HL-60 (cell line): Measurements from ENCODE around the gene MCU.

ENCODE experiments used
- DNase-seq, 2 experiments: peaks; one replicate each; pipeline ENCODE4 v3.0.0-alpha.2; 2010 to 2020; ENCODE audit warnings: low read depth in 1 of 2, low spot score in 1 of 2
- H3K27ac ChIP-seq: fragments of 250-450 bp; sonication (Bioruptor Pico); replicated peaks from 2 replicates; pipeline ENCODE4 v1.5.1; 2020; ENCODE audit warnings: mild to moderate bottlenecking, moderate library complexity
- H3K27me3 ChIP-seq: fragments of 250-450 bp; sonication (Bioruptor Pico); 2 replicates; pipeline ENCODE4 v1.5.1; 2021; ENCODE audit warnings: mild to moderate bottlenecking, moderate library complexity; ENCODE audit not compliant: insufficient read depth, poor library complexity, severe bottlenecking
- H3K4me3 ChIP-seq: replicated peaks from 2 replicates; pipeline ENCODE4 v1.5.1; 2011; ENCODE audit warnings: mild to moderate bottlenecking, control low read depth, low read length; ENCODE audit not compliant: insufficient read depth
- CTCF ChIP-seq: IDR thresholded peaks from one replicate; pipeline ENCODE4 v1.5.1; 2011; ENCODE audit warnings: low read length, control low read depth, inconsistent platforms; ENCODE audit not compliant: insufficient read depth
- GABPA ChIP-seq: IDR thresholded peaks from 2 replicates; pipeline ENCODE4 v1.6.1; 2012; ENCODE audit warnings: low read depth
- POLR2AphosphoS5 ChIP-seq: IDR thresholded peaks from 2 replicates; pipeline ENCODE4 v1.6.1; 2012; ENCODE audit warnings: low read depth
- SPI1 ChIP-seq: IDR thresholded peaks from 2 replicates; pipeline ENCODE4 v1.6.1; 2012; ENCODE audit warnings: low read depth, mild to moderate bottlenecking, borderline replicate concordance
- TF ChIP-seq, protein P1 (sequence below): IDR thresholded peaks from 2 replicates; pipeline ENCODE4 v1.6.1; 2012; ENCODE audit warnings: low read depth; ENCODE audit not compliant: insufficient replicate concordance

MCU gene

GRCh38 chr10:72834183-72834825 lies 142.4 kb downstream of the MCU start:
- no peaks in the 10 kb centered on the region for H3K27me3 ChIP-seq
- peak in 1 of 2 experiments; percentile 55 for DNase-seq
- no peak for TF ChIP-seq SPI1
- peak; percentile 7 for TF ChIP-seq CTCF
- no peak overlapping the region for H3K27ac ChIP-seq
- no peak overlapping the region for H3K4me3 ChIP-seq

GRCh38 chr10:72840319-72840718 lies 148.4 kb downstream of the MCU start:
- DNase-seq, result no peak
- no peak overlapping the region for H3K27ac ChIP-seq
- no peaks in the 10 kb centered on the region for H3K27me3 ChIP-seq
- no peak overlapping the region for H3K4me3 ChIP-seq
- no peak for TF ChIP-seq CTCF
- TF ChIP-seq SPI1, result no peak
- no peak for TF ChIP-seq GABPA
- no peak for TF ChIP-seq POLR2AphosphoS5
- TF ChIP-seq, protein P1, sequence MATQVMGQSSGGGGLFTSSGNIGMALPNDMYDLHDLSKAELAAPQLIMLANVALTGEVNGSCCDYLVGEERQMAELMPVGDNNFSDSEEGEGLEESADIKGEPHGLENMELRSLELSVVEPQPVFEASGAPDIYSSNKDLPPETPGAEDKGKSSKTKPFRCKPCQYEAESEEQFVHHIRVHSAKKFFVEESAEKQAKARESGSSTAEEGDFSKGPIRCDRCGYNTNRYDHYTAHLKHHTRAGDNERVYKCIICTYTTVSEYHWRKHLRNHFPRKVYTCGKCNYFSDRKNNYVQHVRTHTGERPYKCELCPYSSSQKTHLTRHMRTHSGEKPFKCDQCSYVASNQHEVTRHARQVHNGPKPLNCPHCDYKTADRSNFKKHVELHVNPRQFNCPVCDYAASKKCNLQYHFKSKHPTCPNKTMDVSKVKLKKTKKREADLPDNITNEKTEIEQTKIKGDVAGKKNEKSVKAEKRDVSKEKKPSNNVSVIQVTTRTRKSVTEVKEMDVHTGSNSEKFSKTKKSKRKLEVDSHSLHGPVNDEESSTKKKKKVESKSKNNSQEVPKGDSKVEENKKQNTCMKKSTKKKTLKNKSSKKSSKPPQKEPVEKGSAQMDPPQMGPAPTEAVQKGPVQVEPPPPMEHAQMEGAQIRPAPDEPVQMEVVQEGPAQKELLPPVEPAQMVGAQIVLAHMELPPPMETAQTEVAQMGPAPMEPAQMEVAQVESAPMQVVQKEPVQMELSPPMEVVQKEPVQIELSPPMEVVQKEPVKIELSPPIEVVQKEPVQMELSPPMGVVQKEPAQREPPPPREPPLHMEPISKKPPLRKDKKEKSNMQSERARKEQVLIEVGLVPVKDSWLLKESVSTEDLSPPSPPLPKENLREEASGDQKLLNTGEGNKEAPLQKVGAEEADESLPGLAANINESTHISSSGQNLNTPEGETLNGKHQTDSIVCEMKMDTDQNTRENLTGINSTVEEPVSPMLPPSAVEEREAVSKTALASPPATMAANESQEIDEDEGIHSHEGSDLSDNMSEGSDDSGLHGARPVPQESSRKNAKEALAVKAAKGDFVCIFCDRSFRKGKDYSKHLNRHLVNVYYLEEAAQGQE, result no peak

DNA sequence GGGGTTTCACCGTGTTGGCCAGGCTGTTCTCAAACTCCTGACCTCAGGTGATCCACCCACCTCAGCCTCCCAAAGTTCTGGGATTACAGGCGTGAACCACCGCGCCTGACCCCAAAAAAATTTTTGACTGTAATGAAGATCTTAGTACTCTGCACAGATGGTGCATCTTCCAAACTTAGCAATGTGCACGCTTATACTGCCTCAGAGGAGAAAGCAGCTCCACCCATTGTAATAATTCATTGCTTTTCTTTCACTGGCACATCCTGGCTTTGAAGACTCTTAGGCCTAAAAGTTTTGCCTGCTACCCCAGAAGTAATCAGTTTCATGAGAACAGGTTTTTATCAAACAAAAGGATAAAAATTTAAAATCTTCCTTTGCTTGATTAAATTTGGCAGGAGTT lies 149.5 kb downstream of the MCU start:
- H3K27ac ChIP-seq, result no peak overlapping the region
- TF ChIP-seq GABPA, result no peak
- TF ChIP-seq, protein P1, result no peak
- no peak for TF ChIP-seq POLR2AphosphoS5
- TF ChIP-seq SPI1, result no peak
- no peak for TF ChIP-seq CTCF
- no peak overlapping the region for H3K4me3 ChIP-seq
- DNase-seq, result no peak
- no peaks in the 10 kb centered on the region for H3K27me3 ChIP-seq

DNA sequence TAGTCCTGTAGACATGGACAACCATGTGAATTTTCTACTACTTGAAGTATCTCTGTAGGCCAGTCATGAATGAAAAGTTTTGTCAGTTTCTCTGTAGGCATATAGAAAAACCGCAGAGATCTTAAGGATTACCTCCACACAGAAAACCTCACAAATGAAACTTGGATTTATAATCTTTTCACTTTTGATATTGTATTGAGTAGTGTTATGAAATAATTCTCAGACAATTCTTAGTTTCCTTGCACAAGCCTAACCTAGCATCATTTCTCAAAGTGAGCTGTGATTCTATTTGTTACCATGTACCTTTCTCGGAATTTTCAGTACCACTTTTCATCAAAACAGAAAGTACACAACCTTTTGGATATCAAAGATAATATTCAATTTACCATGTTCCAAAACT lies 150.2 kb downstream of the MCU start:
- Histone ChIP-seq H3K27ac (no peak overlapping the region), H3K4me3 (no peak overlapping the region), H3K27me3 (no peaks in the 10 kb centered on the region)
- no peak for DNase-seq
- TF ChIP-seq, protein P1, result no peak
